GM18951 (cell line): ENCODE data around the gene SAMD4A.

ENCODE experiments used
- POLR2A ChIP-seq: IDR thresholded peaks from 4 replicates; pipeline ENCODE4 v1.6.1; 2011; ENCODE audit warnings: mild to moderate bottlenecking; ENCODE audit not compliant: insufficient read length, insufficient read depth; ENCODE audit errors: extremely low read depth
- in situ Hi-C: fragments of 300-500 bp; cut with MboI; formaldehyde crosslinking; loops from one replicate; pipeline ENCODE4 v1.12.0; 2022; ENCODE audit warnings: low sequenced_read_pairs, mixed read lengths, inconsistent platforms; ENCODE audit not compliant: unreplicated experiment

SAMD4A gene

GRCh38 chr14:54768501-54769129, 201.7 kb downstream of the SAMD4A start:
- in situ Hi-C loops, result no loop called here
- no peak for TF ChIP-seq POLR2A

- in situ Hi-C loops, result loop anchor here (10.0 kb wide), 1 partner anchor 195 kb away; no protein-coding TSS in a partner anchor
- TF ChIP-seq POLR2A, result no peak
Observed at GRCh38 chr14:54769951-54770863, 203.3 kb downstream of the SAMD4A start.

GRCh38 chr14:54771411-54772027, 204.6 kb downstream of the SAMD4A start:
- in situ Hi-C loops, result loop anchor here (10.0 kb wide), 1 partner anchor 197 kb away; no protein-coding TSS in a partner anchor
- TF ChIP-seq POLR2A, result no peak

GRCh38 chr14:54772451-54772881, 205.5 kb downstream of the SAMD4A start:
- in situ Hi-C loops, result loop anchor here (10.0 kb wide), 1 partner anchor 198 kb away; no protein-coding TSS in a partner anchor
- no peak for TF ChIP-seq POLR2A

GRCh38 chr14:54773171-54774006, 206.5 kb downstream of the SAMD4A start:
- no peak for TF ChIP-seq POLR2A
- in situ Hi-C loops, result loop anchor here (10.0 kb wide), 1 partner anchor 199 kb away; no protein-coding TSS in a partner anchor

GRCh38 chr14:54774824-54775223, 207.9 kb downstream of the SAMD4A start:
- in situ Hi-C loops, result loop anchor here (10.0 kb wide), 1 partner anchor 200 kb away; no protein-coding TSS in a partner anchor
- TF ChIP-seq POLR2A, result no peak

- TF ChIP-seq POLR2A, result no peak
- in situ Hi-C loops, result loop anchor here (10.0 kb wide), 1 partner anchor 201 kb away; no protein-coding TSS in a partner anchor
Observed at GRCh38 chr14:54775486-54776140, 208.7 kb downstream of the SAMD4A start.

GRCh38 chr14:54776361-54777001, 209.6 kb downstream of the SAMD4A start:
- in situ Hi-C loops, result loop anchor here (10.0 kb wide), 1 partner anchor 202 kb away; no protein-coding TSS in a partner anchor
- no peak for TF ChIP-seq POLR2A

GRCh38 chr14:54777395-54777794, 210.5 kb downstream of the SAMD4A start:
- TF ChIP-seq POLR2A, result no peak
- in situ Hi-C loops, result loop anchor here (10.0 kb wide), 1 partner anchor 203 kb away; no protein-coding TSS in a partner anchor

GRCh38 chr14:54778618-54779345, 211.9 kb downstream of the SAMD4A start:
- in situ Hi-C loops, result loop anchor here (10.0 kb wide), 1 partner anchor 204 kb away; no protein-coding TSS in a partner anchor
- TF ChIP-seq POLR2A, result no peak

GRCh38 chr14:54781080-54781479, 214.2 kb downstream of the SAMD4A start:
- no peak for TF ChIP-seq POLR2A
- in situ Hi-C loops, result no loop called here
